HG02798 (cell line): ENCODE data around the gene DRAM1.
A peak's percentile ranks its signal among the peaks of the same experiment; 100 is the strongest.

ENCODE experiments used
- ATAC-seq: cut with Tn5 transposase; IDR thresholded peaks from one replicate; pipeline ENCODE4 v1.9.1; 2021; ENCODE audit warnings: mild to moderate bottlenecking; ENCODE audit not compliant: unreplicated experiment, poor library complexity

Gene DRAM1

GRCh38 chr12:101939306-101939705 lies 61.9 kb downstream of the DRAM1 start:
- ATAC-seq: no peak

GRCh38 chr12:101939856-101940265 lies 62.5 kb downstream of the DRAM1 start:
- ATAC-seq: peak; percentile 35

- ATAC-seq: no peak
Measured at GRCh38 chr12:101940400-101940950, 63.1 kb downstream of the DRAM1 start.

- ATAC-seq: peak; percentile 88
Measured at GRCh38 chr12:101941306-101942249, 64.2 kb downstream of the DRAM1 start.

GRCh38 chr12:101942250-101942605 lies 64.8 kb downstream of the DRAM1 start:
- no peak for ATAC-seq

GRCh38 chr12:101945369-101946232 lies 68.2 kb downstream of the DRAM1 start:
- no peak for ATAC-seq

- ATAC-seq: no peak
Measured at GRCh38 chr12:101946233-101946611, 68.8 kb downstream of the DRAM1 start.

GRCh38 chr12:101947316-101947715 lies 69.9 kb downstream of the DRAM1 start:
- no peak for ATAC-seq

GRCh38 chr12:101948365-101948764 lies 71.0 kb downstream of the DRAM1 start:
- no peak for ATAC-seq

GRCh38 chr12:101951002-101951670 lies 73.8 kb downstream of the DRAM1 start:
- no peak for ATAC-seq

GRCh38 chr12:101954113-101954512 lies 76.7 kb downstream of the DRAM1 start:
- ATAC-seq: no peak

GRCh38 chr12:101954676-101955075 lies 77.3 kb downstream of the DRAM1 start:
- no peak for ATAC-seq

GRCh38 chr12:101957252-101957959 lies 80.0 kb downstream of the DRAM1 start:
- no peak for ATAC-seq

GRCh38 chr12:101959607-101960006 lies 82.2 kb downstream of the DRAM1 start:
- ATAC-seq: no peak

GRCh38 chr12:101962486-101962885 lies 85.1 kb downstream of the DRAM1 start:
- ATAC-seq: no peak

- ATAC-seq: no peak
Measured at GRCh38 chr12:101963697-101964096, 86.3 kb downstream of the DRAM1 start.

- ATAC-seq: no peak
Measured at GRCh38 chr12:101966496-101966895, 89.1 kb downstream of the DRAM1 start.

GRCh38 chr12:101967506-101967905 lies 90.1 kb downstream of the DRAM1 start:
- no peak for ATAC-seq

- ATAC-seq: no peak
Measured at GRCh38 chr12:101968770-101969169, 91.4 kb downstream of the DRAM1 start.
